ENCODE results near the gene DNAH11.
"Not testable (repeated sequence)": the region's sequence is repeated elsewhere in the genome, so short reads cannot be mapped to it uniquely, and the experiment has no call there.

GRCh38 chr7:21933293-21933692 lies 390.5 kb downstream of the DNAH11 start:
- not testable (repeated sequence) for TF ChIP-seq EZH2 (IDR thresholded peaks at IDR 0.05; ENCODE audit: low read length, unreplicated experiment); CTCF (conservative IDR thresholded peaks at IDR 0.05; ENCODE audit: low read depth, low read length)

All from PC-3 (cell line).